ENCODE measurements around the gene RASGRP1. TPM values are rescaled to one million over a fixed set of nuclear protein-coding genes. Genes with fewer than 3 reads are reported as not detected.

The RASGRP1 gene
- polyA plus RNA-seq, 1 donor (not counting 4 experiments of a cell fraction or from before 2014, with no cell fraction given): 0.28 TPM

- FAIRE-seq (no peak), DNase-seq (ENCODE audit: low read depth, low spot score) (no peak)
- Histone ChIP-seq H3K27ac (ENCODE audit: control insufficient read depth, insufficient read depth, low read length) (no peak overlapping the region), H4K20me1 (ENCODE audit: control insufficient read depth, extremely low read depth, insufficient read depth, low read length) (no peaks in the 10 kb centered on the region), H3K9ac (ENCODE audit: control insufficient read depth, extremely low read depth, insufficient read depth, low read length) (no peak overlapping the region), H3K36me3 (ENCODE audit: control insufficient read depth in 2 of 2, extremely low read depth in 1 of 2, insufficient read depth in 2 of 2, low read length in 2 of 2) (no peaks in the 10 kb centered on the region), H3K4me2 (ENCODE audit: control insufficient read depth, extremely low read depth, insufficient read depth, low read depth, low read length) (no peak overlapping the region), H3K79me2 (ENCODE audit: control insufficient read depth, insufficient read depth, low read length) (no peaks in the 10 kb centered on the region), H3K4me1 (ENCODE audit: control insufficient read depth, extremely low read depth, insufficient read depth, low read length) (peaks cover 10% of the 10 kb centered on the region), H3K9me1 (ENCODE audit: control insufficient read depth, extremely low read depth, insufficient read depth, low read length) (no peaks in the 10 kb centered on the region), H3K4me3 (ENCODE audit: control insufficient read depth in 2 of 3, extremely low read depth in 1 of 3, insufficient read depth in 2 of 3, low read depth in 1 of 3, low read length in 3 of 3) (no peak overlapping the region), H2AFZ (ENCODE audit: control insufficient read depth, low read length) (no peak overlapping the region), H3K9me3 (ENCODE audit: control insufficient read depth, low read depth, low read length) (no peaks in the 10 kb centered on the region), H3K27me3 (ENCODE audit: control insufficient read depth, extremely low read depth, insufficient read depth, low read length) (peaks cover 3% of the 10 kb centered on the region)
- dilution Hi-C loops (cut with MboI; ENCODE audit: extremely low pct_ligation_motif_present, low sequenced_read_pairs): no loop called here
- no peak for TF ChIP-seq EZH2 (IDR thresholded peaks at IDR 0.05; ENCODE audit: low read length)
- TF ChIP-seq, protein P1, sequence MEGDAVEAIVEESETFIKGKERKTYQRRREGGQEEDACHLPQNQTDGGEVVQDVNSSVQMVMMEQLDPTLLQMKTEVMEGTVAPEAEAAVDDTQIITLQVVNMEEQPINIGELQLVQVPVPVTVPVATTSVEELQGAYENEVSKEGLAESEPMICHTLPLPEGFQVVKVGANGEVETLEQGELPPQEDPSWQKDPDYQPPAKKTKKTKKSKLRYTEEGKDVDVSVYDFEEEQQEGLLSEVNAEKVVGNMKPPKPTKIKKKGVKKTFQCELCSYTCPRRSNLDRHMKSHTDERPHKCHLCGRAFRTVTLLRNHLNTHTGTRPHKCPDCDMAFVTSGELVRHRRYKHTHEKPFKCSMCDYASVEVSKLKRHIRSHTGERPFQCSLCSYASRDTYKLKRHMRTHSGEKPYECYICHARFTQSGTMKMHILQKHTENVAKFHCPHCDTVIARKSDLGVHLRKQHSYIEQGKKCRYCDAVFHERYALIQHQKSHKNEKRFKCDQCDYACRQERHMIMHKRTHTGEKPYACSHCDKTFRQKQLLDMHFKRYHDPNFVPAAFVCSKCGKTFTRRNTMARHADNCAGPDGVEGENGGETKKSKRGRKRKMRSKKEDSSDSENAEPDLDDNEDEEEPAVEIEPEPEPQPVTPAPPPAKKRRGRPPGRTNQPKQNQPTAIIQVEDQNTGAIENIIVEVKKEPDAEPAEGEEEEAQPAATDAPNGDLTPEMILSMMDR (optimal IDR thresholded peaks at IDR 0.05 in 1 of 3, IDR thresholded peaks at IDR 0.05 in 1 of 3, conservative IDR thresholded peaks at IDR 0.05 in 1 of 3; ENCODE audit: extremely low read depth in 1 of 3, insufficient read depth in 2 of 3, low read length in 3 of 3): no peak
Measured at GRCh38 chr15:38610748-38611147, 46.1 kb upstream of the RASGRP1 start.

GRCh38 chr15:38609097-38609738 lies 44.6 kb upstream of the RASGRP1 start:
- TF ChIP-seq EZH2 (IDR thresholded peaks at IDR 0.05; ENCODE audit: low read length): no peak
- TF ChIP-seq, protein P1 (optimal IDR thresholded peaks at IDR 0.05 in 1 of 3, IDR thresholded peaks at IDR 0.05 in 1 of 3, conservative IDR thresholded peaks at IDR 0.05 in 1 of 3; ENCODE audit: extremely low read depth in 1 of 3, insufficient read depth in 2 of 3, low read length in 3 of 3): no peak
- dilution Hi-C loops (cut with MboI; ENCODE audit: extremely low pct_ligation_motif_present, low sequenced_read_pairs): no loop called here
- peak overlapping the region; percentile 63 for H3K4me2 ChIP-seq (ENCODE audit: control insufficient read depth, extremely low read depth, insufficient read depth, low read depth, low read length)
- H2AFZ ChIP-seq (ENCODE audit: control insufficient read depth, low read length): peak overlapping the region; percentile 27
- H3K9me3 ChIP-seq (ENCODE audit: control insufficient read depth, low read depth, low read length): no peaks in the 10 kb centered on the region
- no peaks in the 10 kb centered on the region for H3K36me3 ChIP-seq (ENCODE audit: control insufficient read depth in 2 of 2, extremely low read depth in 1 of 2, insufficient read depth in 2 of 2, low read length in 2 of 2)
- H4K20me1 ChIP-seq (ENCODE audit: control insufficient read depth, extremely low read depth, insufficient read depth, low read length): no peaks in the 10 kb centered on the region
- H3K4me3 ChIP-seq (ENCODE audit: control insufficient read depth in 2 of 3, extremely low read depth in 1 of 3, insufficient read depth in 2 of 3, low read depth in 1 of 3, low read length in 3 of 3): peak overlapping the region in 1 of 3 experiments; percentile 20
- H3K9ac ChIP-seq (ENCODE audit: control insufficient read depth, extremely low read depth, insufficient read depth, low read length): no peak overlapping the region
- no peak overlapping the region for H3K27ac ChIP-seq (ENCODE audit: control insufficient read depth, insufficient read depth, low read length)
- peaks cover 10% of the 10 kb centered on the region for H3K4me1 ChIP-seq (ENCODE audit: control insufficient read depth, extremely low read depth, insufficient read depth, low read length)
- no peaks in the 10 kb centered on the region for H3K79me2 ChIP-seq (ENCODE audit: control insufficient read depth, insufficient read depth, low read length)
- peaks cover 1% of the 10 kb centered on the region for H3K27me3 ChIP-seq (ENCODE audit: control insufficient read depth, extremely low read depth, insufficient read depth, low read length)
- H3K9me1 ChIP-seq (ENCODE audit: control insufficient read depth, extremely low read depth, insufficient read depth, low read length): no peaks in the 10 kb centered on the region
- DNase-seq (ENCODE audit: low read depth, low spot score) (no peak), FAIRE-seq (no peak)

Measured in keratinocyte (primary cell).